Measurements from ENCODE around the gene RYR3. TPM values are rescaled to one million over a fixed set of nuclear protein-coding genes. Genes with fewer than 3 reads are reported as not detected.

The RYR3 gene
- total and polyA plus RNA-seq, 2 donors (not counting 1 experiment from before 2014, with no cell fraction given) = not detected

DNA sequence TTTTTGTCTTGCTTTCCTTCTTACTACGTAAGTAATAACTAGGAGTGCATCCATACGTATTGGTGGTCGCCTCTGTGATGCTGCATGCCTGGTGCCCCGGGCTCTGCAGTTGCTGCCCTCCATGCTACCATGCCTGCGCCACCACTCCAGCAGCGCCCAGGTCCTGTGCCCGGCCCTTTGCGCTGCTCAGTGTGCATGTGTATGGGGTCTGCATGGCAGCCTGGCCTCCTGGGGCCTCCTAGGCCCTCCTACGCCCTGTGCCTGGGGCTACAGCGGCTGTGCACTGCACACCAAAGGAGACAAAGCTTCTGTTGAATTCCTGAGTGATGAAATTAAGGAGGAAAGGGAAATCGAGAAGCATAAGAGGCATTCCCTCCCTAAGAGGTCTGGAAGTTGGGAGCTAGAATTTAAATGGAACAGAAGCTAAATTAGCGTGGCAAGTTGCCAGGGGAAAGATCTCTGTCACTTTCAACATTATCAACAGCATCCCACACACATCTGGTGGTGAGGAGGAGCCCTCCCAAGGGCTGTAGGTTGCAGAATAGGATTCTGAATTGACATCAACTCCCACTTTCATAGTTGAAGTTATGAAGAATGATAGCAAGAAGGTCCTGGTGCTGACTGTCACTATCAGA lies 382.5 kb downstream of the RYR3 start:
- H3K4me2 ChIP-seq (replicated peaks; ENCODE audit: low read depth, low read length, poor library complexity, severe bottlenecking) = no peak overlapping the region
- Mint-ChIP-seq H3K4me3 (no peak overlapping the region), H3K9me3 (ENCODE audit: insufficient read depth) (no peaks in the 10 kb centered on the region), H3K4me1 (no peaks in the 10 kb centered on the region), H3K27me3 (peaks cover 13% of the 10 kb centered on the region), H3K27ac (no peak overlapping the region)
- peaks cover 0 to 2% (median 0%) of the 10 kb centered on the region in 4 experiments for H3K27me3 ChIP-seq (replicated peaks in 1 of 4; ENCODE audit: control extremely low read depth in 1 of 4, control insufficient read depth in 3 of 4, insufficient read depth in 4 of 4, low read length in 3 of 4)
- CTCF ChIA-PET = no interaction called here
- no peak overlapping the region for H2AFZ ChIP-seq (ENCODE audit: insufficient read depth, low read depth, low read length, poor library complexity, severe bottlenecking)
- H3K4me3 ChIP-seq (ENCODE audit: control extremely low read depth in 1 of 5, extremely low read depth in 1 of 5, insufficient read depth in 1 of 5, low read depth in 2 of 5, low read length in 4 of 5) = no peak overlapping the region
- no peaks in the 10 kb centered on the region for H3K79me2 ChIP-seq (ENCODE audit: control insufficient read depth, insufficient read depth, low read length)
- DNase-seq (no peak), ATAC-seq (ENCODE audit: low read depth) (no peak)
- TF ChIP-seq, protein P1, sequence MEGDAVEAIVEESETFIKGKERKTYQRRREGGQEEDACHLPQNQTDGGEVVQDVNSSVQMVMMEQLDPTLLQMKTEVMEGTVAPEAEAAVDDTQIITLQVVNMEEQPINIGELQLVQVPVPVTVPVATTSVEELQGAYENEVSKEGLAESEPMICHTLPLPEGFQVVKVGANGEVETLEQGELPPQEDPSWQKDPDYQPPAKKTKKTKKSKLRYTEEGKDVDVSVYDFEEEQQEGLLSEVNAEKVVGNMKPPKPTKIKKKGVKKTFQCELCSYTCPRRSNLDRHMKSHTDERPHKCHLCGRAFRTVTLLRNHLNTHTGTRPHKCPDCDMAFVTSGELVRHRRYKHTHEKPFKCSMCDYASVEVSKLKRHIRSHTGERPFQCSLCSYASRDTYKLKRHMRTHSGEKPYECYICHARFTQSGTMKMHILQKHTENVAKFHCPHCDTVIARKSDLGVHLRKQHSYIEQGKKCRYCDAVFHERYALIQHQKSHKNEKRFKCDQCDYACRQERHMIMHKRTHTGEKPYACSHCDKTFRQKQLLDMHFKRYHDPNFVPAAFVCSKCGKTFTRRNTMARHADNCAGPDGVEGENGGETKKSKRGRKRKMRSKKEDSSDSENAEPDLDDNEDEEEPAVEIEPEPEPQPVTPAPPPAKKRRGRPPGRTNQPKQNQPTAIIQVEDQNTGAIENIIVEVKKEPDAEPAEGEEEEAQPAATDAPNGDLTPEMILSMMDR (IDR thresholded peaks at IDR 0.05) = no peak
- no peak for TF ChIP-seq EZH2 (IDR thresholded peaks at IDR 0.05; ENCODE audit: borderline replicate concordance, insufficient read depth, low read depth, low read length, poor library complexity, severe bottlenecking)
- H4K20me1 ChIP-seq (ENCODE audit: control insufficient read depth, insufficient read depth, low read length, poor library complexity, severe bottlenecking) = no peaks in the 10 kb centered on the region
- WGBS (ENCODE audit: insufficient coverage) = 93% methylated on average over 10 of the region's 12 CpGs
- H3K36me3 ChIP-seq (replicated peaks in 1 of 2; ENCODE audit: control extremely low read depth in 1 of 2, control insufficient read depth in 1 of 2, extremely low read depth in 1 of 2, insufficient read depth in 2 of 2, low read length in 1 of 2) = no peaks in the 10 kb centered on the region
- POLR2A ChIA-PET = no interaction called here
- H3K27ac ChIP-seq (ENCODE audit: low read length in 2 of 2) = no peak overlapping the region
- no peak overlapping the region for H3K9ac ChIP-seq (ENCODE audit: low read length)
- intact Hi-C loops (cut with micrococcal nuclease) = no loop called here
- no peaks in the 10 kb centered on the region for H3K4me1 ChIP-seq (ENCODE audit: control insufficient read depth in 2 of 2, insufficient read depth in 2 of 2, low read length in 2 of 2)
- H3K9me3 ChIP-seq (ENCODE audit: control extremely low read depth in 1 of 3, control insufficient read depth in 2 of 3, insufficient read depth in 1 of 3, low read length in 2 of 3) = no peaks in the 10 kb centered on the region

DNA sequence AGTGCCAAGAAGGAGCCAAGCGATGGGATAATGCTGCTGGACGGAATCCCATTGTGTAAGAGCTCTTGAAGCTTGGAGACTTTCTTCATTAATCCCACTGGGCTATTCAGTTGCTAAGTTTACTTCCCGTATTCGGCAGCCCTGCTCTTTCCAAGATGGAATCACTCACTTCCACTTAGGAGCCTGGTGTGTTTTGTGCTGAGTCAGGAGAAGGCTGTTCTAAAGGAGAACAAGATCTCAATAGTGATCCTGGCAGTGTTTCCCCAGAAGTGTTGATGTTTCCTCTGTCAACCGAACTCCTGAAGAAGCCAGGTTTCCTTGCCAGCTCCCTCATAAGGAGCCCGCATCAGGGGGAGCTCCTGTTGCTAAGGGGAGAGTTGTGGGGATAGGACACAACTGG lies 387.4 kb downstream of the RYR3 start:
- Histone ChIP-seq H3K27me3 (replicated peaks in 1 of 4; ENCODE audit: control extremely low read depth in 1 of 4, control insufficient read depth in 3 of 4, insufficient read depth in 4 of 4, low read length in 3 of 4) (peaks cover 0 to 2% (median 0%) of the 10 kb centered on the region in 4 experiments), H3K4me3 (ENCODE audit: control extremely low read depth in 1 of 5, extremely low read depth in 1 of 5, insufficient read depth in 1 of 5, low read depth in 2 of 5, low read length in 4 of 5) (no peak overlapping the region), H3K36me3 (replicated peaks in 1 of 2; ENCODE audit: control extremely low read depth in 1 of 2, control insufficient read depth in 1 of 2, extremely low read depth in 1 of 2, insufficient read depth in 2 of 2, low read length in 1 of 2) (no peaks in the 10 kb centered on the region), H4K20me1 (ENCODE audit: control insufficient read depth, insufficient read depth, low read length, poor library complexity, severe bottlenecking) (no peaks in the 10 kb centered on the region), H2AFZ (ENCODE audit: insufficient read depth, low read depth, low read length, poor library complexity, severe bottlenecking) (no peak overlapping the region), H3K9me3 (ENCODE audit: control extremely low read depth in 1 of 3, control insufficient read depth in 2 of 3, insufficient read depth in 1 of 3, low read length in 2 of 3) (no peaks in the 10 kb centered on the region), H3K4me2 (replicated peaks; ENCODE audit: low read depth, low read length, poor library complexity, severe bottlenecking) (no peak overlapping the region), H3K4me1 (ENCODE audit: control insufficient read depth in 2 of 2, insufficient read depth in 2 of 2, low read length in 2 of 2) (no peaks in the 10 kb centered on the region), H3K27ac (ENCODE audit: low read length in 2 of 2) (no peak overlapping the region), H3K9ac (ENCODE audit: low read length) (no peak overlapping the region), H3K79me2 (ENCODE audit: control insufficient read depth, insufficient read depth, low read length) (no peaks in the 10 kb centered on the region)
- TF ChIP-seq EZH2 (IDR thresholded peaks at IDR 0.05; ENCODE audit: borderline replicate concordance, insufficient read depth, low read depth, low read length, poor library complexity, severe bottlenecking) = no peak
- TF ChIP-seq, protein P1 (IDR thresholded peaks at IDR 0.05) = no peak
- intact Hi-C loops (cut with micrococcal nuclease) = no loop called here
- H3K27ac Mint-ChIP-seq = no peak overlapping the region
- DNase-seq (no peak), ATAC-seq (ENCODE audit: low read depth) (no peak)
- H3K9me3 Mint-ChIP-seq (ENCODE audit: insufficient read depth) = no peaks in the 10 kb centered on the region
- 80% methylated on average over 4 of the region's 6 CpGs for WGBS (ENCODE audit: insufficient coverage)
- H3K4me1 Mint-ChIP-seq = no peaks in the 10 kb centered on the region
- ChIA-PET POLR2A (no interaction called here), CTCF (no interaction called here)
- no peak overlapping the region for H3K4me3 Mint-ChIP-seq
- peaks cover 21% of the 10 kb centered on the region for H3K27me3 Mint-ChIP-seq
